Thymus (tissue), 11 donors: Measurements from ENCODE around the gene THEM4. TPM values are rescaled to one million over a fixed set of nuclear protein-coding genes. Genes with fewer than 3 reads are reported as not detected.
"Not testable (repeated sequence)": the region's sequence is repeated elsewhere in the genome, so short reads cannot be mapped to it uniquely, and the experiment has no call there.

Source experiments
- DNase-seq, 9 donors: peaks; one replicate each; pipeline ENCODE4 v3.0.0-alpha.2; 2013; ENCODE audit warnings: low spot score in 9 of 9, low read depth in 6 of 9, missing footprints in 1 of 9
- H3K27ac ChIP-seq, 2 donors: one replicate each; pipeline ENCODE4 v1.5.1; 2013; ENCODE audit warnings: control low read depth in 1 of 2, low read depth in 1 of 2, low read length in 1 of 2, mild to moderate bottlenecking in 1 of 2, moderate library complexity in 1 of 2
- H3K27me3 ChIP-seq, 2 donors: one replicate each; pipeline ENCODE4 v1.5.1; 2013; ENCODE audit warnings: low read length in 1 of 2; ENCODE audit not compliant: control insufficient read depth in 2 of 2, insufficient read depth in 1 of 2
- H3K36me3 ChIP-seq, 2 donors: one replicate each; pipeline ENCODE4 v1.5.1; 2013; ENCODE audit warnings: low read length in 1 of 2, mild to moderate bottlenecking in 1 of 2, moderate library complexity in 1 of 2; ENCODE audit not compliant: control insufficient read depth in 2 of 2, insufficient read depth in 2 of 2
- H3K4me1 ChIP-seq, 2 donors: one replicate each; pipeline ENCODE4 v1.5.1; 2013; ENCODE audit warnings: low read length in 2 of 2; ENCODE audit not compliant: control insufficient read depth in 2 of 2, insufficient read depth in 2 of 2
- H3K4me3 ChIP-seq, 2 donors: one replicate each; pipeline ENCODE4 v1.5.1; 2013; ENCODE audit warnings: low read length in 2 of 2, control low read depth in 1 of 2, mild to moderate bottlenecking in 1 of 2
- H3K9me3 ChIP-seq, 2 donors: one replicate each; pipeline ENCODE4 v1.5.1; 2013; ENCODE audit warnings: low read length in 1 of 2, mild to moderate bottlenecking in 1 of 2; ENCODE audit not compliant: control insufficient read depth in 2 of 2, insufficient read depth in 1 of 2
- WGBS: extraction: QIAGEN DNeasy Blood & Tissue Kit; methylation state at CpG from one replicate; pipeline ENCODE4 v1.1.7; 2013; 5-methylcytosine and 5-hydroxymethylcytosine counted together
- polyA plus RNA-seq: library from polyadenylated mRNA; stranded (reverse); fragments of 200-250 nt; gene quantifications from one replicate; pipeline ENCODE4 v1.2.3, GENCODE V29; 2013
- total RNA-seq: library from RNA; stranded (reverse); fragments of 120-200 nt; gene quantifications from one replicate; pipeline ENCODE4 v1.2.4, GENCODE V29; 2013
- donor health status: healthy.

Gene THEM4
- total and polyA plus RNA-seq, 2 donors, result 6.9 to 46.2 TPM

- H3K4me3 ChIP-seq, result no peak overlapping the region
- no peaks in the 10 kb centered on the region for H3K36me3 ChIP-seq
- peaks cover 0 to 11% of the 10 kb centered on the region in 2 donors for H3K4me1 ChIP-seq
- no peaks in the 10 kb centered on the region for H3K9me3 ChIP-seq
- 95% methylated on average over 7 of the region's 7 CpGs for WGBS
- no peak overlapping the region for H3K27ac ChIP-seq
- DNase-seq, result no peak
- no peaks in the 10 kb centered on the region for H3K27me3 ChIP-seq
These were observed 48.7 kb downstream of the THEM4 start for GRCh38 chr1:151860504-151861187.

GRCh38 chr1:151859891-151860293, 49.4 kb downstream of the THEM4 start:
- H3K4me1 ChIP-seq, result peaks cover 0 to 8% of the 10 kb centered on the region in 2 donors
- no peaks in the 10 kb centered on the region for H3K9me3 ChIP-seq
- 73% methylated on average over 6 of the region's 6 CpGs for WGBS
- no peaks in the 10 kb centered on the region for H3K27me3 ChIP-seq
- no peak overlapping the region for H3K27ac ChIP-seq
- H3K4me3 ChIP-seq, result no peak overlapping the region
- DNase-seq, result no peak
- H3K36me3 ChIP-seq, result no peaks in the 10 kb centered on the region

GRCh38 chr1:151858886-151859665, 50.2 kb downstream of the THEM4 start:
- Histone ChIP-seq H3K36me3 (no peaks in the 10 kb centered on the region), H3K27me3 (no peaks in the 10 kb centered on the region), H3K4me3 (no peak overlapping the region), H3K4me1 (peaks cover 0 to 5% of the 10 kb centered on the region in 2 donors), H3K9me3 (no peaks in the 10 kb centered on the region), H3K27ac (no peak overlapping the region)
- WGBS, result 98% methylated on average over 6 of the region's 6 CpGs
- DNase-seq, result no peak

GRCh38 chr1:151858030-151858746, 51.1 kb downstream of the THEM4 start:
- DNase-seq, result no peak
- no peaks in the 10 kb centered on the region for H3K36me3 ChIP-seq
- no peaks in the 10 kb centered on the region for H3K27me3 ChIP-seq
- H3K9me3 ChIP-seq, result no peaks in the 10 kb centered on the region
- no peak overlapping the region for H3K4me3 ChIP-seq
- peaks cover 0 to 5% of the 10 kb centered on the region in 2 donors for H3K4me1 ChIP-seq
- WGBS, result 77% methylated on average over 3 of the region's 3 CpGs
- no peak overlapping the region for H3K27ac ChIP-seq

- H3K4me1 ChIP-seq, result peaks cover 0 to 5% of the 10 kb centered on the region in 2 donors
- H3K27me3 ChIP-seq, result no peaks in the 10 kb centered on the region
- no peak overlapping the region for H3K27ac ChIP-seq
- no peak for DNase-seq
- no peaks in the 10 kb centered on the region for H3K9me3 ChIP-seq
- H3K36me3 ChIP-seq, result no peaks in the 10 kb centered on the region
- H3K4me3 ChIP-seq, result no peak overlapping the region
- WGBS, result 63% methylated on average over 4 of the region's 4 CpGs
These were observed 53.4 kb downstream of the THEM4 start for GRCh38 chr1:151855933-151856332.

GRCh38 chr1:151855516-151855915, 53.8 kb downstream of the THEM4 start:
- H3K36me3 ChIP-seq, H3K4me1 ChIP-seq, H3K27me3 ChIP-seq, H3K9me3 ChIP-seq, DNase-seq, H3K27ac ChIP-seq, H3K4me3 ChIP-seq: not testable (repeated sequence)
- WGBS, result 94% methylated on average over 8 of the region's 8 CpGs

- Histone ChIP-seq H3K27ac (no peak overlapping the region), H3K36me3 (no peaks in the 10 kb centered on the region), H3K27me3 (no peaks in the 10 kb centered on the region), H3K4me3 (no peak overlapping the region), H3K9me3 (no peaks in the 10 kb centered on the region), H3K4me1 (peaks cover 0 to 2% of the 10 kb centered on the region in 2 donors)
- WGBS, result 96% methylated on average over 7 of the region's 7 CpGs
- DNase-seq, result no peak
These were observed 54.7 kb downstream of the THEM4 start for GRCh38 chr1:151854658-151855057.

GRCh38 chr1:151853411-151853943, 55.8 kb downstream of the THEM4 start, which contains the start of gene THEM5:
TSS of gene THEM5 (minus strand) at chr1:151853712. CDS start at chr1:151853565, 147 bp downstream.
- no peaks in the 10 kb centered on the region for H3K36me3 ChIP-seq
- no peak within 1 kb of the TSS for H3K27ac ChIP-seq
- DNase-seq, result peak in 1 of 9 donors; percentile 15

More at GRCh38 chr1:151853411-151853943, 55.8 kb downstream of the THEM4 start, which contains the start of gene THEM5:
- Histone ChIP-seq H3K4me3 (no peak within 1 kb of the TSS), H3K4me1 (no peaks in the 10 kb centered on the region), H3K9me3 (no peaks in the 10 kb centered on the region), H3K27me3 (no peaks in the 10 kb centered on the region)
- 88% methylated on average over 5 of the region's 5 CpGs for WGBS
